ENCODE results near the gene METTL27.

- TF ChIP-seq POLR2AphosphoS5 (IDR thresholded peaks at IDR 0.05; ENCODE audit: low read depth) (no peak), CTCF (conservative IDR thresholded peaks at IDR 0.05; ENCODE audit: low read depth in 2 of 2) (no peak)
Observed at GRCh38 chr7:73887762-73888161, 45.4 kb upstream of the METTL27 start.
